H9 (cell line): ENCODE results near the gene UQCC2. TPM values are rescaled to one million over a fixed set of nuclear protein-coding genes. Genes with fewer than 3 reads are reported as not detected.

Experiments used
- DNase-seq: peaks from one replicate; pipeline ENCODE4 v3.0.0-alpha.2; 2017
- H2AFZ ChIP-seq: one replicate; pipeline ENCODE4 v1.6.1; 2013; ENCODE audit warnings: mild to moderate bottlenecking, low read length, control low read depth, moderate library complexity
- H2AK5ac ChIP-seq: 2 replicates; pipeline ENCODE4 v1.6.1; 2013; ENCODE audit warnings: low read length, control low read depth, mixed read lengths; ENCODE audit not compliant: insufficient read length
- H2BK120ac ChIP-seq: one replicate; pipeline ENCODE4 v1.6.1; 2013; ENCODE audit warnings: low read depth, mild to moderate bottlenecking, low read length, control low read depth, inconsistent platforms; ENCODE audit not compliant: poor library complexity, severe bottlenecking
- H2BK12ac ChIP-seq: 2 replicates; pipeline ENCODE4 v1.6.1; 2013; ENCODE audit warnings: low read length, control low read depth, mixed read lengths, low read depth; ENCODE audit not compliant: insufficient read length
- H2BK15ac ChIP-seq: 2 replicates; pipeline ENCODE4 v1.6.1; 2013; ENCODE audit warnings: low read depth, low read length, control low read depth
- H2BK20ac ChIP-seq: one replicate; pipeline ENCODE4 v1.6.1; 2013; ENCODE audit warnings: low read depth, mild to moderate bottlenecking, low read length, control low read depth, inconsistent platforms; ENCODE audit not compliant: poor library complexity, severe bottlenecking
- H2BK5ac ChIP-seq: 2 replicates; pipeline ENCODE4 v1.6.1; 2013; ENCODE audit warnings: low read length, control low read depth, mixed read lengths; ENCODE audit not compliant: insufficient read length
- H3K14ac ChIP-seq: 2 replicates; pipeline ENCODE4 v1.6.1; 2013; ENCODE audit warnings: low read length, control low read depth; ENCODE audit not compliant: insufficient read depth
- H3K18ac ChIP-seq: 2 replicates; pipeline ENCODE4 v1.6.1; 2013; ENCODE audit warnings: low read depth, mild to moderate bottlenecking, mixed read lengths, low read length, control low read depth; ENCODE audit not compliant: insufficient read length
- H3K23ac ChIP-seq: 2 replicates; pipeline ENCODE4 v1.6.1; 2013; ENCODE audit warnings: low read length, control low read depth, mixed read lengths, low read depth; ENCODE audit not compliant: insufficient read length
- H3K23me2 ChIP-seq: 2 replicates; pipeline ENCODE4 v1.6.1; 2013; ENCODE audit warnings: low read depth, mild to moderate bottlenecking, mixed read lengths, low read length, control low read depth; ENCODE audit not compliant: insufficient read length, poor library complexity, severe bottlenecking
- H3K27ac ChIP-seq: 2 replicates; pipeline ENCODE4 v1.5.1; 2013; ENCODE audit warnings: low read length, control low read depth, mixed read lengths, low read depth; ENCODE audit not compliant: insufficient read length
- H3K27me3 ChIP-seq: 2 replicates; pipeline ENCODE4 v1.6.1; 2013; ENCODE audit warnings: low read length, control low read depth, inconsistent platforms; ENCODE audit not compliant: insufficient read depth
- H3K4ac ChIP-seq: 2 replicates; pipeline ENCODE4 v1.6.1; 2013; ENCODE audit warnings: low read depth, mild to moderate bottlenecking, control low read depth, inconsistent platforms, low read length, moderate library complexity
- H3K4me1 ChIP-seq: 2 replicates; pipeline ENCODE4 v1.6.1; 2013; ENCODE audit warnings: low read length, control low read depth, inconsistent platforms; ENCODE audit not compliant: insufficient read depth
- H3K4me2 ChIP-seq: 2 replicates; pipeline ENCODE4 v1.6.1; 2013; ENCODE audit warnings: low read length, control low read depth, mixed read lengths; ENCODE audit not compliant: insufficient read length, insufficient read depth
- H3K56ac ChIP-seq: 2 replicates; pipeline ENCODE4 v1.6.1; 2013; ENCODE audit warnings: low read depth, mild to moderate bottlenecking, mixed read lengths, low read length, control low read depth; ENCODE audit not compliant: insufficient read length
- H3K79me1 ChIP-seq: 2 replicates; pipeline ENCODE4 v1.6.1; 2013; ENCODE audit warnings: low read depth, mild to moderate bottlenecking, moderate library complexity, low read length, control low read depth, inconsistent platforms; ENCODE audit not compliant: insufficient read depth, poor library complexity, severe bottlenecking
- H3K79me2 ChIP-seq: 2 replicates; pipeline ENCODE4 v1.6.1; 2013; ENCODE audit warnings: low read length, control low read depth, inconsistent platforms; ENCODE audit not compliant: insufficient read depth
- H3K9ac ChIP-seq: 2 replicates; pipeline ENCODE4 v1.6.1; 2013; ENCODE audit warnings: low read length, control low read depth, mixed read lengths; ENCODE audit not compliant: insufficient read length; ENCODE audit errors: extremely low read depth
- H3K9me3 ChIP-seq: one replicate; pipeline ENCODE4 v1.6.1; 2013; ENCODE audit warnings: low read depth, low read length, inconsistent platforms; ENCODE audit not compliant: control insufficient read depth
- H3T11ph ChIP-seq: one replicate; pipeline ENCODE4 v1.6.1; 2013; ENCODE audit warnings: mild to moderate bottlenecking, low read length, control low read depth, inconsistent platforms
- H4K20me1 ChIP-seq: one replicate; pipeline ENCODE4 v1.6.1; 2013; ENCODE audit not compliant: control insufficient read depth, insufficient read length, insufficient read depth
- H4K5ac ChIP-seq: 2 replicates; pipeline ENCODE4 v1.6.1; 2013; ENCODE audit warnings: low read depth, mild to moderate bottlenecking, mixed read lengths, low read length, control low read depth; ENCODE audit not compliant: insufficient read length
- H4K8ac ChIP-seq: replicated peaks from 2 replicates; pipeline ENCODE4 v1.6.1; 2013; ENCODE audit warnings: low read length, control low read depth, mixed read lengths, low read depth; ENCODE audit not compliant: insufficient read length
- H4K91ac ChIP-seq: 2 replicates; pipeline ENCODE4 v1.6.1; 2013; ENCODE audit warnings: low read depth, mild to moderate bottlenecking, moderate library complexity, mixed read lengths, low read length, control low read depth; ENCODE audit not compliant: insufficient read length
- H3K27ac Mint-ChIP-seq, 3 experiments: 2 replicates in 2 of 3; 3 replicates in 1 of 3; pipeline ENCODE4 v1.8.0; 2020 to 2021; ENCODE audit warnings: mixed read lengths in 3 of 3, mild to moderate bottlenecking in 1 of 3, moderate library complexity in 1 of 3
- H3K27me3 Mint-ChIP-seq: 2 replicates; pipeline ENCODE4 v1.8.0; 2021; ENCODE audit warnings: low read depth, mild to moderate bottlenecking, moderate library complexity, mixed read lengths
- H3K36me3 Mint-ChIP-seq, 3 experiments: 2 replicates in 2 of 3; 3 replicates in 1 of 3; pipeline ENCODE4 v1.8.0; 2020 to 2021; ENCODE audit warnings: low read depth in 3 of 3, mixed read lengths in 3 of 3; ENCODE audit not compliant: insufficient read depth in 1 of 3
- H3K4me1 Mint-ChIP-seq, 2 experiments: 2 replicates each; pipeline ENCODE4 v1.8.0; 2020; ENCODE audit warnings: mixed read lengths in 2 of 2
- H3K4me3 Mint-ChIP-seq, 2 experiments: 2 replicates in 1 of 2; 3 replicates in 1 of 2; pipeline ENCODE4 v1.8.0; 2020 to 2021; ENCODE audit warnings: mild to moderate bottlenecking in 2 of 2, mixed read lengths in 2 of 2, moderate library complexity in 1 of 2
- H3K9me3 Mint-ChIP-seq, 2 experiments: 2 replicates in 1 of 2; 3 replicates in 1 of 2; pipeline ENCODE4 v1.8.0; 2020; ENCODE audit warnings: mild to moderate bottlenecking in 2 of 2, mixed read lengths in 2 of 2, moderate library complexity in 1 of 2
- WGBS: extraction: QIAGEN DNeasy Blood & Tissue Kit; methylation state at CpG from one replicate; pipeline ENCODE4 v1.1.7; 2013; ENCODE audit warnings: missing lambda C conversion rate, low lambda C conversion rate, mixed read lengths; ENCODE audit not compliant: insufficient read length; ENCODE audit errors: extremely low coverage; 5-methylcytosine and 5-hydroxymethylcytosine counted together
- total RNA-seq: library from RNA; stranded (reverse); gene quantifications from 2 replicates; pipeline ENCODE4 v1.2.1, GENCODE V29; 2021
- TF ChIP-seq, protein P1 (sequence below): fragments of 200-600 bp; sonication (generic); conservative IDR thresholded peaks from 3 replicates; pipeline ENCODE4 v1.8.0; 2021; ENCODE audit warnings: antibody characterized with exemption, mild to moderate bottlenecking

The UQCC2 gene
- total RNA-seq, 1 experiment from 2014 or later = 140 TPM

DNA sequence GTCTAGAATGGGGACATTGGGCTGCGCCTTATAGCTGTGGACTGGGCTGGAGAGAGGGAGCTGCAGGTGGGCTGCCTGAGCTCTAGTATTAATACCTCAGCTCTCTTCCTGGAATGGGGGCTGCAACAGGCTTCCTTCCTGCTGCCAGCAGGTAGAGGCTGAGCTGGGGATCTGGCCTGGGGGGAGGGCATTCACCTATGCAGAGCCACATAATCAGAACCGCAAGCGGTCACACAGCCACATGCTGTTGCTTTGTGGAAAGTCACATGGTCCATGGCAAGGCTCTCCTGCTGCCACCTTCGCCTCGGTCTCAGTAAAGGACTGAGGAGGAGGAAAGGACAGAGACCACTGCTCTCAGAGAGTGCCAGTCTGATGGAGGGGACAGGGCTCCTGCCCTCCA lies 54.7 kb downstream of the UQCC2 start:
- no peak overlapping the region for H4K5ac ChIP-seq
- no peak overlapping the region for H3K4ac ChIP-seq
- no peaks in the 10 kb centered on the region for H4K20me1 ChIP-seq
- no peaks in the 10 kb centered on the region for H3K9me3 ChIP-seq
- TF ChIP-seq, protein P1, sequence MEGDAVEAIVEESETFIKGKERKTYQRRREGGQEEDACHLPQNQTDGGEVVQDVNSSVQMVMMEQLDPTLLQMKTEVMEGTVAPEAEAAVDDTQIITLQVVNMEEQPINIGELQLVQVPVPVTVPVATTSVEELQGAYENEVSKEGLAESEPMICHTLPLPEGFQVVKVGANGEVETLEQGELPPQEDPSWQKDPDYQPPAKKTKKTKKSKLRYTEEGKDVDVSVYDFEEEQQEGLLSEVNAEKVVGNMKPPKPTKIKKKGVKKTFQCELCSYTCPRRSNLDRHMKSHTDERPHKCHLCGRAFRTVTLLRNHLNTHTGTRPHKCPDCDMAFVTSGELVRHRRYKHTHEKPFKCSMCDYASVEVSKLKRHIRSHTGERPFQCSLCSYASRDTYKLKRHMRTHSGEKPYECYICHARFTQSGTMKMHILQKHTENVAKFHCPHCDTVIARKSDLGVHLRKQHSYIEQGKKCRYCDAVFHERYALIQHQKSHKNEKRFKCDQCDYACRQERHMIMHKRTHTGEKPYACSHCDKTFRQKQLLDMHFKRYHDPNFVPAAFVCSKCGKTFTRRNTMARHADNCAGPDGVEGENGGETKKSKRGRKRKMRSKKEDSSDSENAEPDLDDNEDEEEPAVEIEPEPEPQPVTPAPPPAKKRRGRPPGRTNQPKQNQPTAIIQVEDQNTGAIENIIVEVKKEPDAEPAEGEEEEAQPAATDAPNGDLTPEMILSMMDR = no peak
- no peak overlapping the region for H2BK5ac ChIP-seq
- peaks cover 10 to 27% of the 10 kb centered on the region in 2 experiments for H3K4me1 Mint-ChIP-seq
- H3K27ac ChIP-seq = no peak overlapping the region
- no peak overlapping the region for H2AK5ac ChIP-seq
- H3K27me3 Mint-ChIP-seq = no peaks in the 10 kb centered on the region
- DNase-seq = no peak
- no peak overlapping the region for H2BK12ac ChIP-seq
- no peak overlapping the region for H3K9ac ChIP-seq
- H3K27me3 ChIP-seq = no peaks in the 10 kb centered on the region
- no peak overlapping the region for H3K4me2 ChIP-seq
- no peaks in the 10 kb centered on the region for H3K79me2 ChIP-seq
- no peak overlapping the region for H2BK15ac ChIP-seq
- H3K23ac ChIP-seq = no peak overlapping the region
- H4K91ac ChIP-seq = no peak overlapping the region
- no peak overlapping the region for H3K14ac ChIP-seq
- no peak overlapping the region for H3K56ac ChIP-seq
- peaks cover 6% of the 10 kb centered on the region; the same call in 1 of the 2 replicates for H3K4me1 ChIP-seq
- H3K27ac Mint-ChIP-seq = peak overlapping the region; percentile 62 to 90 (median 68); a peak in 3 of 7 replicates
- no peaks in the 10 kb centered on the region for H3K23me2 ChIP-seq
- no peak overlapping the region for H3K18ac ChIP-seq
- WGBS = no CpG with 5 or more reads among the region's 5 CpGs
- H3K4me3 Mint-ChIP-seq = peak overlapping the region in 1 of 2 experiments; percentile 39; a peak in 2 of 5 replicates
- H3K36me3 Mint-ChIP-seq = peaks cover 0 to 32% (median 5%) of the 10 kb centered on the region in 3 experiments; a peak in 4 of 7 replicates
- H4K8ac ChIP-seq = no peak overlapping the region
- H2BK20ac ChIP-seq = no peak overlapping the region
- no peak overlapping the region for H3T11ph ChIP-seq
- H3K79me1 ChIP-seq = peaks cover under 1% of the 10 kb centered on the region
- no peak overlapping the region for H2AFZ ChIP-seq
- no peak overlapping the region for H2BK120ac ChIP-seq
- H3K9me3 Mint-ChIP-seq = no peaks in the 10 kb centered on the region
